Left renal pelvis (tissue), 4 donors: ENCODE results near the gene PCNX3. TPM values are rescaled to one million over a fixed set of nuclear protein-coding genes. Genes with fewer than 3 reads are reported as not detected.

Experiments
- DNase-seq, 4 donors: peaks; one replicate each; pipeline ENCODE4 v3.0.0-alpha.2; 2013; ENCODE audit warnings: low read depth in 4 of 4, low spot score in 3 of 4
- polyA plus RNA-seq, 4 donors: library from polyadenylated mRNA; unstranded; fragments of 120-200 nt; gene quantifications; one replicate each; pipeline ENCODE4 v1.2.1, GENCODE V29; 2013; ENCODE audit not compliant: insufficient read length in 4 of 4

Gene PCNX3
- polyA plus RNA-seq, 4 donors, result 20.3 to 37.9 (median 28.1) TPM

DNA sequence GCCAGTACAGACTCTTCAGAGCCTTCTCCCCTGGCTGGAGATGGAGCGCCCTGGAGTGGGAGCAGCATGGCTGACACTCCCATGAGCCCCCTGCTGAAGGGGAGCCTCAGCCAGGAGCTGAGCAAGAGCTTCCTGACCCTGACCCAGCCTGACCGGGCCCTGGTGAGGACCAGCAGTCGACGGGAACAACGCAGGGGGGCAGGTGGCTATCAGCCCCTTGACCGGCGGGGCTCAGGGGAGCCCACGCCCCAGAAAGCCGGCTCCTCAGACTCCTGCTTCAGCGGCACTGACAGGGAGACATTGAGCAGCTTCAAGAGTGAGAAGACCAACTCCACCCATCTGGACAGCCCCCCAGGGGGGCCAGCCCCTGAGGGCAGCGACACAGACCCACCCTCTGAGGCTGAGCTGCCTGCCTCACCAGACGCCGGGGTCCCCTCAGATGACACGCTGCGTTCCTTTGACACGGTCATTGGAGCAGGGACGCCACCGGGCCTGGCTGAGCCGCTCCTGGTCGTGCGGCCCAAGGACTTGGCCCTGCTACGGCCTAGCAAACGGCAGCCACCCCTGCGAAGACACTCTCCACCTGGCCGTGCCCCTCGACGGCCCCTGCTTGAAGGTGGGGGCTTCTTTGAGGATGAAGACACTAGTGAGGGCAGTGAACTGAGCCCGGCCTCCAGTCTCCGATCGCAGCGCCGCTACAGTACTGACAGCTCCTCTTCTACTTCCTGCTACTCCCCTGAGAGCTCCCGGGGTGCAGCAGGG is 2.6 kb downstream of the PCNX3 start:
- no peak for DNase-seq

DNA sequence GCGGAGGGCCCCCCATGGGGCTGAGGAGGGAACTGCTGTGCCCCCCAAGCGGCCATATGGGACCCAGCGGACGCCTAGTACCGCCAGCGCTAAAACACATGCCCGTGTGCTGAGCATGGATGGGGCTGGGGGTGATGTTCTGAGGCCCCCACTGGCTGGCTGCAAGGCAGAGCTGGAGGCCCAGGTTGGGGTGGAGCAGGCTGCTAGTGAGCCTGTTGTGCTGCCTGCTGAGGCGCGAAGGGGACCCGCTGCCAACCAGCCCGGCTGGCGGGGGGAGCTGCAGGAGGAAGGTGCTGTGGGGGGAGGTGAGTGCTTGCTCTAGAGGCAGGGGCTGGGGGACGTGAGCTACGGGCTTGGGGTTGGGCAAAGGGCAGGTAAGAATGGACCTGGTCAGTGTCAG is 3.2 kb downstream of the PCNX3 start:
- no peak for DNase-seq

DNA sequence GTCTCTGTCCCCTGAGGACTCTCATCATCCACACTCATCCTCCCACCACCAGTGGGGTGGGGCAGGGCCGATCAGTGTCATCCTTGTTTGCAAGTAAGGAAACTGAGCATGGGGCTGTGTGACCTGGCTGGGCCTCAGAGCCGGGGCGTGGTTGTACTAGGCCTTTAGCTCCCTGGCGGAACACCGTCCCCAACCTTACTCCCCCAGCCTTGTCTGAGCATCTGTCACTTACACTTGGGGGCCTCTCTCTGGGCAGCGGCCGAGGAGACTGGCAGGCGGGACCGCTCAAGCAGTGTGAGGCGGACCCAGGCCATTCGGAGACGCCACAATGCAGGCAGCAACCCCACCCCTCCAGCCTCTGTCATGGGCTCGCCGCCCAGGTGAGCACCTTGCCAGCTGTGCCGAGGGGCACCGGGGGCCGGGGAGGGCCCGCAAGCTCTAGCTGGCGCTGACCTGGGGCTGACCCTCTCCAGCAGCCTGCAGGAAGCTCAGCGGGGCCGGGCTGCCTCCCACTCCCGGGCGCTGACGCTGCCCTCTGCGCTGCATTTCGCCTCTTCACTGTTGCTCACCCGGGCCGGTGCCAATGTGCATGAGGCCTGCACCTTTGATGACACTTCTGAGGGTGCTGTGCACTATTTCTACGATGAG is 3.8 kb downstream of the PCNX3 start:
- no peak for DNase-seq

DNA sequence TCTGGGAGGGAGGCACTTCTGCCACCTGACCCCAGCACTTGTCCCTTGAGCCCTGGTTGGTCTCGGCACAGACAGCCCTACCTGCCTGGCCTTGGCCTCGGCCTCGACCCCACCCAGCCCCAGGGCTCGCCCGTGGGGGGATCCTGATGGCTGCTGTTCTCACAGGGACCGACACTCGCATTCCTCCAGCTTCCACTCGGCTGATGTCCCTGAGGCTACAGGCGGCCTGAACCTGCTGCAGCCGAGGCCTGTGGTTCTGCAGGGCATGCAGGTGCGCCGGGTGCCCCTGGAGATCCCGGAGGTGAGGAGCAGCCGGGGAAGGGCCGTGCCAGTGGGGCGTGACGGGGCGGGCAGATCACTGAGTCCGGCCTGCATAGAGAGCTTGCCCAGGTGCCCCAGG is 5.1 kb downstream of the PCNX3 start:
- DNase-seq, result no peak

DNA sequence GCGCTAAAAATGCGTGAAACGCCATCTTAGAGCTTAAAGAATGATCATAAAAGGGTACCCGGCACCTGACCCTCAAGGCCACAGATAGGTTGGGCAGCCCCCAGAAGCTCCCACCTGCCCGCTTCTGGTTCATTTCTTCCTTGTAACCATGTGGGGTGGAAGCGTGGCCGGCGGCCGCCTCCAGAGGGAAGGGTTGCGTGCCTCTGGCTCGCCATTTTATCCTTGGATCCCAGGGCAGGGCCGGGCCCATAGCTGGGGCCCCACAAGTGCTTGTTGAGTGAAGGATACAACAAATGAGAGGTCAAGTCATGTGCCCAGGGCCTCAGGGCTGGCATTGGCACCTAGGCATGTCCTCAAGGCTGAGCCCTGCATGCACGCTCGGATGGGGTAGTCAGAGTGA is 5.9 kb downstream of the PCNX3 start:
- no peak for DNase-seq

DNA sequence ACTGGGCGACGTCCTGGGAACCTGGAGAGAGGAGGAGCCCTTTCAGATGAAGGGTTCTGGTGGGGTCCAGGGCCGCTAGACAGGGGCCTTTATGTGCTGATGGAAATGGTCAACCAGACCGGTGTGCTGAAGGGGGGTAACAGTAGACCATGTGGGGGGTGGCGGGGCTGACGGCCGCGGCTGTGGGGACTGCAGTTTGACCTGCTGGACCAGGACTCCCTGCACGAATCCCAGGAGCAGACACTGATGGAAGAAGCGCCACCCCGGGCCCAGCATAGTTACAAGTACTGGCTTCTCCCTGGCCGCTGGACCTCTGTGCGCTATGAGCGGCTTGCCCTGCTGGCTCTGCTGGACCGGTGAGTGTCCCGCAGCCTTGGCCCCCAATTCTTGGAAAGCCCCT is 6.4 kb downstream of the PCNX3 start:
- DNase-seq, result no peak

DNA sequence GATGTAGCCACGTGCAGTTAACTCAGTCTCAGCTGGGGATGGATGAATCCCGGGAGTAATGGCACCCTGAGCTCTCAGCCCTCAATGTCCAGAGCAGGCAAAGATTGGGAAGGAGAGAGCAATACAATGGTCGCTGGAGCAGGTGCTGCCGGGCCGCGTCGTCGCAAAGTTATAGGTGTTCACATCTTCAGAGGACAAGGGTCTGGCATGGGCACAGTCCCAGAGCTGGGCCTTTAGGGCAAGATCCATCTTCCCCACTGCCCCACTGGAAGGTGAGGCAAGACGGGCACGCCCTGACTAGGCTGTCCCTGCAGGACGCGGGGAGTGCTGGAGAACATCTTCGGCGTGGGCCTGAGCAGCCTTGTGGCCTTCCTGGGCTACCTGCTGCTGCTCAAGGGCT is 7.6 kb downstream of the PCNX3 start:
- DNase-seq, result no peak

DNA sequence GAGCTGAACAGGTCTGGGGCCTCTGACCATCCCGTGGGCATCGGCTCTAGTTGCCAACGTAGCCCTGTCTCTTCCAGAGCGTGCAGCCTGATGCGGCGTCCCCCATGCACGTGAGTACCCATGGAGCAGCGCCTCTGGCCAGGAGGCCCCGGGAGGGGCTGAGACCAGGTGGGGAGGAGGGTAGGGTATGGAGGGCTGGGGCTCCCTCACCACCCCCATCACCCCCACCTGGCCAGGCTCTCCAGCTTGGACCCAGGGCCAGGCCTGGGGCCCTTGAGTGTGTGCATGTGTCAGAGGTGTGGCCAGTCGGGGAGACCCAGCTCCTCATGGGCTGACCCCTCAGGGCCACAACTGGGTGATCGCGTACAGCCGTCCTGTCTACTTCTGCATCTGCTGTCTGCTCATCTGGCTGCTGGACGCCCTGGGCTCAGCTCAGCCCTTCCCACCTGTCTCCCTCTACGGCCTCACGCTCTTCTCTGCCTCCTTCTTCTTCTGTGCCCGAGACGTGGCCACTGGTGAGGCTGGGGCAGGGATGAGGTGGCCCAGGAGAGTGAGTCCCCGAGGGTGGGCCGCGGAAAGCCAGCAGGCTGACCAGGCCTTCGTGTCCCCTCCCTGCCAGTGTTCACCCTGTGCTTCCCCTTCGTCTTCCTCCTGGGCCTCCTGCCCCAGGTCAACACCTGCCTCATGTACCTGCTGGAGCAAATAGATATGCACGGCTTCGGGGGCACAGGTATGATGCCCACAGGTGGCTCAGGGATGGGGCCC is 8.5 kb downstream of the PCNX3 start:
- no peak for DNase-seq

DNA sequence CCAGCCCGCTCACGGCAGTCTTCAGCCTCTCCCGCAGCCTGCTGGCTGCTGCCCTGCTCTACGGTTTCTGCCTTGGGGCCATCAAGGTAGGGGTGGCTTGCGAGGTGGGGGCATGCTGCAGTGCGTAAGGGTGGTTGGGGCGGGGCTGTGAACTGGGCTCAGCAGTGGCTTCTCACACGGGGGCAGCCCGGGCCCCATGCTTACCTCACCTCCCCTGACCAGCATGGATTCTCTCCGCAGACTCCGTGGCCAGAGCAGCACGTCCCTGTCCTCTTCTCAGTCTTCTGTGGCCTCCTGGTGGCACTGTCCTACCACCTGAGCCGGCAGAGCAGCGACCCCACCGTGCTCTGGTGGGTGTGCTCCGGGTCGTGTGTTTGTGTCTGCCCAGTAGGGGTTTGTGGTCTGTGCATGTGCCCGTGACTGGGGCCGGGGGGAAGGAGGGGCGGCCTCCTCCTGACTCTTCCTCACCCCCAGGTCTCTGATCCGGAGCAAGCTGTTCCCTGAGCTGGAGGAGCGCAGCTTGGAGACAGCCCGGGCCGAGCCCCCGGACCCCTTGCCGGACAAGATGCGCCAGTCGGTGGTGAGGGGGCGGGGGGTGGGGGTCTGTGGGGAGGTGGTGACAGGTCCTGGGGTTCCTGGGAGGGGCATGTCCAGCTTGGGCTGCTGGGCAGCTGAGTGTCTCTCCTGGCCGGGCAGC is 9.5 kb downstream of the PCNX3 start:
- DNase-seq, result no peak

DNA sequence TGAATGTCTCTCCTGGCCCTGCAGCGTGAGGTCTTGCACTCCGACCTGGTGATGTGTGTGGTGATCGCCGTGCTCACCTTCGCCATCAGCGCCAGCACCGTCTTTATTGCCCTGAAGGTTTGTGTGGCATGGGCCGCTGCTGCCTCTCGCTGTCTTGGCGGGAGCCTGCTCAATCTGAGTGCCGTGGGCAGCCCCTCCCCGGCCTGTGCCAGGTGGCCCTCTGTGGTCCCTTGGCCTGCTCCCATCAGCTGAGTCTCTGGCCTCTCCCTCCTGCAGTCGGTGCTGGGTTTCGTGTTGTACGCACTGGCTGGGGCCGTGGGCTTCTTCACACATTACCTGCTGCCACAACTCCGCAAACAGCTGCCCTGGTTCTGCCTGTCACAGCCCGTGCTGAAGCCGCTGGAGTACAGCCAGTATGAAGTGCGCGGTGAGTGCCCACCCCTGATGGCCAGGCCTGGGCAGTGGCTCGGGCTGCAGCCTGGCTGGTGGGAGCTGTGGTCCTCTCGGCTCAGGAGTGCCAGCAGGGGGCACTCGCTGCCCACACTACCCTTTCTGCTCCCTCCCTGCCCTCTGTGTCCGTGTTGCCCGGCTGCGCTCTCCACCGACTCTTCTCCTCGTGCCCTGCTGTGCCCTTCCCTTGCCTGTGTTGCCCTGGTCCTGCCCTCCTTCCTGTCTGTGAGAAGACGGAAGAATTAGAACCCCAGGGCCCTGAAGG is 10.2 kb downstream of the PCNX3 start:
- DNase-seq, result no peak

DNA sequence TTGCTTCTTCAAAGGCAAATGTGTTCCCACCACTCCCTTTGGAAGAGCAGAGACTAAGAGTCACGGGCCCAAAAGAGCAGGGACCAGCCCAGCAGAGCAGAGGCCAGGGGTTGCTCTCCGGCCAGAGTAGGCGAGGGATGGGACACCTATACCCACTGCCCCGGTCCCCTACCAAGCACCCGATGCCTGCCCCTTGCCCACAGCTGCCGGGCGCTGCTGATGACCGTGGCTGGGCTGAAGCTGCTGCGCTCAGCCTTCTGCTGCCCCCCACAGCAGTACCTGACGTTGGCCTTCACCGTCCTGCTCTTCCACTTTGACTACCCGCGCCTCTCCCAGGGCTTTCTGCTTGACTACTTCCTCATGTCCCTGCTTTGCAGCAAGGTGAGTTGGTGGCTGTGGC is 11.6 kb downstream of the PCNX3 start:
- no peak for DNase-seq

DNA sequence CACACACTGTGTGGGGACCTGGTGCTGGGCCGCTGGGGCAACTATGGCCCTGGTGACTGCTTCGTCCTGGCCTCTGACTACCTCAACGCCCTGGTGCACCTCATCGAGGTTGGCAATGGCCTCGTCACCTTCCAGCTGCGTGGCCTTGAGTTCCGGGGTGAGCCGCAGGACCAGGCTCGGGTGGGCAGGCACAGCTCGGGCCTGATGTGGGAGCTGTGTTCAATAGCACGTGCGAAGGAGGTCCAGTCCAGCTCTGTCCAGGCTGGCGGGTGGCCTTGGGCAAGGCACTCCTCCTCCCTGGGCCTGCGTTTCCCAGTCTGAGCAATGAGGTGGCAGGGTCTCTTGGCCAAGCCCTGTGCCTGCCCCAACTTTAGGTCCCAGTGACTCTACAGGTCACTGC is 14.0 kb downstream of the PCNX3 start:
- DNase-seq, result no peak

DNA sequence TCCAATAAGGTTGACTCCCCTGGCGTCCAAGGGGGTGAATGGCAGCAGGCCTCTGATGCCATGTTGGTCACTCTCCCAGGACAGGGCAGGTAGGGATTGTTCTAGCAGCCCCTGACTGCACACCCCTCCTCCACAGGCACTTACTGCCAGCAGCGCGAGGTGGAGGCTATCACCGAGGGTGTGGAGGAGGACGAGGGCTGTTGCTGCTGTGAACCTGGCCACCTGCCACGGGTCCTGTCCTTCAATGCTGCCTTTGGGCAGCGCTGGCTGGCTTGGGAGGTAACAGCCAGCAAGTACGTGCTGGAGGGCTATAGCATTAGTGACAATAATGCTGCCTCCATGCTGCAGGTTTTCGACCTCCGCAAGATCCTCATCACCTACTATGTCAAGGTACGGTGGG is 14.6 kb downstream of the PCNX3 start:
- DNase-seq, result no peak

DNA sequence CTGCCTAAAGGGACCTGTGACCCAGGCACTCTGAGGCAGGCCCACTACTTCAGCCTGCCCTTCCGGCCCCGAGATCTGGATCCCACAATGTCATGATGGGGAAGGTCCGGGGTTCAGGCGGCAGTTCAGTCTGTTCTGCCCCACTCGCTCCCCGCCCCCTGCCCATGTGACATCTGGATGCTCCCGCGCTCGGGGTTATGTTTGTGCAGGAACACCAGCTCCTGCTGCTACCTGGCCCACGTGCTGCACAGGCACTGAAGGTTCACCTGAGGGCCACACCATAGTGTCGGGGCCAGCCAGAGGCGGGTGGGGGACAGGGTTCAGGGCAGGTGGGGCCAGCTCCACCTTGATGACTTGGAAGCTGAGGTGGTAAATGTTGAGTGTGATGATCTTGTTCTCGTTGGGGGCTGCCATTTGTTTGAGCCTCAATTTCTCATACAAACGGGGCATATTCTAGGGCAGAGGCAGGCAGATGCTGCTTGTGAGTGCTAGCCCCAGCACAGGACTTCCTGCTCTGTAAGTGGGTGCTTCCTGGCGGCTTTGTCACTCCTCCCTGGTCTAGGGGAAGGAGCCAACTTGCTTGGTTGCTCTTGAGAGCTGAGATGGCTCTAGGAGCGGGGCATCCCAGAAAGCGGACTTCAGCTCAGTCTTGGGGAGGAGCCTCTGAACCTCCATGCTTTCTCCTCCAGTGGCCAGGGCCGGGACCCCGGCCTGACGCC is 18.0 kb downstream of the PCNX3 start:
- no peak for DNase-seq

DNA sequence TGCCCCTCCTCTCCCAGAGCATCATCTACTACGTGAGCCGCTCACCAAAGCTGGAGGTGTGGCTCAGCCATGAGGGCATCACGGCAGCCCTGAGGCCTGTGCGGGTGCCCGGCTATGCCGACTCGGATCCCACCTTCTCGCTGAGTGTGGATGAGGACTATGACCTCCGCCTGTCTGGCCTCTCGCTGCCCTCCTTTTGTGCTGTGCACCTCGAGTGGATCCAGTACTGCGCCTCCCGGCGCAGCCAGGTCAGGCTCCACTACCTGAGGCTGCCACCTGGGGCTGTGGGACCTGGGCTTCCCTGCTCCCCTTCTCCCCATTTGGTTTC is 18.5 kb downstream of the PCNX3 start:
- DNase-seq, result no peak

DNA sequence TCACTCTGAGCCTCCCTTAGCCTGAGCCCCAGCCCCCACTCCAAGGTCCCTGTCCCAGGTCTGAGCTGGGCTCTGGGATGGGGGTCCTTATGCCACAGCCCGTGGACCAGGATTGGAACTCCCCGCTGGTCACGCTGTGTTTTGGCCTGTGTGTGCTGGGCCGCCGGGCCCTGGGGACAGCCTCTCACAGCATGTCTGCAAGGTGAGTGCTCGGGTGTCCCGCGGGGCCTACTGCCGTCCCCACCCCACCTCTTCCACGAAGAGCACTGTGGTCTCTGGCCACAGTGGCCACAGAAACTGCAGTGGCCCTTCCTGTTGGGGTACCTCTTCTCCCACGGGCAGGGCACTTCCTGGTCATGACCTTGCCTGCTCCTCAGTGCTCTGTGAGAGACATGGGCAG is 18.9 kb downstream of the PCNX3 start:
- DNase-seq, result no peak

DNA sequence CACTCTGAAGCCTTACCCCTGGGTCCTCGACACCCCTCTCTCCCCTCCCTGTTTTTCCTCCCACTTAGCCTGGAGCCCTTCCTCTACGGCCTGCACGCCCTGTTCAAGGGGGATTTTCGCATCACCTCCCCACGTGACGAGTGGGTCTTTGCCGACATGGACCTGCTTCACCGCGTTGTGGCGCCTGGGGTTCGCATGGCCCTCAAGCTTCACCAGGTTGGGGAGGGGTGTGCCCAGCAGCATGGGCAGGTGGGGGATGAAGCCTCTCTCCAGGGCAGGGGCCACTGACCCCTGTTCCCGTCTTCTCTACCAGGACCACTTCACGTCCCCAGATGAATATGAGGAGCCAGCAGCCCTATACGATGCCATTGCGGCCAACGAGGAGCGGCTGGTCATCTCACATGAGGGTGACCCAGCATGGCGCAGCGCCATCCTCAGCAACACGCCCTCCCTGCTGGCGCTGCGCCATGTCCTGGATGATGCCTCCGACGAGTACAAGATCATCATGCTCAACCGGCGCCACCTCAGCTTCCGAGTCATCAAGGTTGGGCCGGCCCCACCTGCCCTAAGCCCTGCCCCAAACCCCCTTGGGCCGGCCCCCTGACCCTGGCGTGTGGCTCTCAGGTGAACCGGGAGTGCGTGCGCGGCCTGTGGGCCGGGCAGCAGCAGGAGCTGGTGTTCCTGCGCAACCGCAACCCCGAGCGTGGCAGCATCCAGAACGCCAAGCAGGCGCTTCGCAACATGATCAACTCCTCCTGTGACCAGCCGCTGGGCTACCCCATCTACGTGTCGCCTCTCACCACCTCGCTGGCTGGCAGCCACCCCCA is 19.5 kb downstream of the PCNX3 start:
- no peak for DNase-seq

DNA sequence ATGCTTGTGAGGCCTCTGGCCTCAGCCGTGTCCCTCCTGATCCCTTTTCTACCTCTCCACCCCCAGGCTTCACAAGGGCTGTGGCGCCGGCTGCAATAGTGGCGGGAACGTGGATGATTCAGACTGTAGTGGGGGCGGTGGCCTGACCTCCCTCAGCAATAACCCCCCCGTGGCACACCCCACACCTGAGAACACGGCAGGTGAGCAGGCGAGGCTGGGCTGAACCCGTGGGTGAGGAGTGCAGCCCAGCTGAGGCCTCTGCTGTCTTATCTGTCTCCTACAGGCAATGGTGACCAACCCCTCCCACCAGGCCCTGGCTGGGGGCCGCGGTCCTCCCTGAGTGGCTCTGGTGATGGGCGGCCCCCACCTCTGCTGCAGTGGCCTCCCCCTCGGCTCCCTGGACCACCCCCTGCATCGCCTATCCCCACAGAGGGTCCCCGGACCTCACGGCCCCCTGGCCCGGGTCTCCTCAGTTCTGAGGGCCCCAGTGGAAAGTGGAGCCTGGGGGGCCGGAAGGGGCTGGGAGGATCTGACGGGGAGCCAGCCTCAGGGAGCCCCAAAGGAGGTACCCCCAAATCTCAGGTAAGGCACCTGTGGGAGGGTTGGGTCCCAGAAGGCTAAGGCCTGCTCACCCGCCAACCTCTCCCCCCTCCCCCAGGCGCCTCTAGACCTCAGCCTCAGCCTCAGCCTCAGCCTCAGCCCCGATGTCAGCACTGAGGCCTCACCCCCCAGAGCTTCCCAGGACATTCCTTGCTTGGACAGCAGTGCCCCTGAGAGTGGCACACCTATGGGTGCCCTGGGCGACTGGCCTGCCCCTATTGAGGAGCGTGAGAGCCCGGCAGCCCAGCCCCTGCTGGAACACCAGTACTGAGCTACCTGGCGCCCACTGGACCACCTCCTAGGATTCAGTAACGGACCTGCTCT is 20.8 kb downstream of the PCNX3 start:
- DNase-seq, result no peak
